ENCODE data around the gene MAEL.

The MAEL gene

DNA sequence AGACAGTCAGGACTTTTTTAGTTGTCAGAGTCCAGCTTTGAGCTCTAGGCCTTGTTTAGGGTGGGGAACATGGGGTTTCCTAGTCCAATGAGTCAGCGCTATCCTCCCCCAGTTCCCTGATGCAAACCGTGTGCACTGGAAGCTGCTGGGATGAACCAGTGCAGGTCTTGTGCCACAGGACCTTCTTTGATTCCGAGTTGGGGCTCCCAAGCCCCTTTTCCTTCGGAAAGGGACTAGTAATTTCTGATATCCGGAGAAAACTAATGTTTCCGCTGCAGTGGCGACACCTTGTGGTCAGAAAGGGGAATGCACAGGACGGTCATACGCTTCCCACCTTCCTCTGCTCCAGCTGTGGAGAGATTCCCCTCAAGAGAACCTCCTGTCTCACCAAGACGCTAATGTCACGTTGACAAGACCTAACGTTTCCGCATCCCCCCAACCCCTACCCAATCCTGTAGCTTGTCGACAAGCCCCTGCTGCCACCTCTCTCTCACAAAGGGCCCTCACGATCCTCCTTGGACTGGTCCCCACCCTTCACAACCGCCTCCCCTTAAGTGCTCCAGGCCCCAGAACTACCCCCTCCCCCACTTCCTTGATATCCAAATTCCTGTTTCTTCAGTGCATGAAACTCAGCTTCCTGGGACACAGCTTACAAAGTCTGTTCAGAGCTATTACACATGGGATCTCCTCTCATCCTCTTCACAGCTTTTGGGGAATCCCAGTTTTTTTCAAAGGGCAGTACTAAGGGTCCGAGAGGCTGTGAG is 70.1 kb downstream of the MAEL start:
- peak; percentile 47 to 62 for DNase-seq

DNA sequence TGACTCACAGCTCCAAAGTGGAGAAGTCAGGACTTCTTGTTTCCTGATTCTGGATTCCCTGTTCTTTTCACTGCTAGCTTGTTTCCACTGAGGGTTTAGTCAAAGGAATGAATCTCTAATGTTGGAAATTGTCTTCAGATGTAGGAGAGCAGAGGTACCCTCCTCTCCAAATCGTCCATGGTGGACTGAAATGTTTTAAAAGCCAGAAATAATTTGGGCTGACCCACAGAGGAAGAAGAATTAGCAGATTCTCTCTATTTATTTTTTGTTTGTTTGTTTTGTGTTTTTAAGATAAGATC is 70.7 kb downstream of the MAEL start:
- DNase-seq = no peak

DNA sequence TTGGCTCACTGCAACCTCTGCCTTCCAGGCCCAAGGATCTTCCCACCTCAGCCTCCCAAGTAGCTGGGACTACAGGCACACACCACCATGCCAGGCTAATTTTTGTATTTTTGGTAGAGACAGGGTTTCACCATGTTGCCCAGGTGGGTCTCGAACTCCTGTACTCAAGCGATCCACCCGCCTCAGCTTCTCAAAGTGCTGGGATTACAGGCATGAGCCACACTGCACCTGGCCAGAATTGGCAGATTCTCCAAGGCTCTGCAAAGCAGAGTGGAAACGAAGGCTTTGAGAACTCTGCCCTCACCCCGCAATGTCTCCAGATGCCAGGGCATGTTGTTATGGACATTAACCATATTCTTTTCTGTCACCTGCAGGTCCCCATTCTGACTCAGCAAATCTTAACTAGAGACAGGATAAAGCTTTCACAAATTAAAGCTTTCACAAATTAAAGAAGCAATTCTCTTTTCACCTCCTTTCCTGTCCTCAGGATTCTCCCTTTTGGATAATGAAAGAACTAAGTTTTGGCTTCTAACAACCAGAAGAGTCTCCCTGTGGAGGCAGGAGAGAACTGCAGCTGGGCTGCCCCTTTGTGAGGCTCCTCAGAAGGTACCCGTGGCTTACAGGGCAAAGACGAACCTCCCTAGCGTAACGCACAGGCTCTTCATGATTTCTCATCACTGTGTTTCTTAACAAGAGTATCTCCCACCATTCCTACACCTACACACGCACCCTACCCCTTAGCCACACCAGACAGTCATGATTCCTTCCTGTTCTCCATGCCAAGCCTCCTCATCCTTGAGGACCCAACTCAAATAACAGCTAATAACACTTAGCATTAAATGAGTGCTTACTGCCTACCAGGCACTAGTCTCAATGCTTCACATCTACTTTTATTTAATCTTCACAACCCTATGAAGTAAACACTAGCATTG is 71.3 kb downstream of the MAEL start:
- DNase-seq = no peak

DNA sequence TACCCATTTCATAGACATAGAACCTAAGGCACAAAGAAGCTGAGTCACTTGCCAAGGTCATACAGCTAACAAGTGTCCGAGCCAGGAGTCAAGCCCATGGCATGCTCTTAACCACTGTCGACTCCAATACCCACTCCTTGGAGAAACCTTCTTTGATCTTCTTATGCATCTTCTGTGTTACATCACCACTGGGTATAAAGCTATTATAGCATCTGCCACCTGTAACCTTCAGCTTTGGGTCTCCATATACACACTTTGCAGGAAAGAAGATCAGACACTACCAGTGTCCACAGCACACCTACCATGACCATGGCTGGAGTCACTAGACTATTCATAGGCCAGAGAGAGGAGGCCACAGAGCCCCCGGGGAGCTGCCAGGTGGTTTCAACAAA is 72.0 kb downstream of the MAEL start:
- DNase-seq = no peak

DNA sequence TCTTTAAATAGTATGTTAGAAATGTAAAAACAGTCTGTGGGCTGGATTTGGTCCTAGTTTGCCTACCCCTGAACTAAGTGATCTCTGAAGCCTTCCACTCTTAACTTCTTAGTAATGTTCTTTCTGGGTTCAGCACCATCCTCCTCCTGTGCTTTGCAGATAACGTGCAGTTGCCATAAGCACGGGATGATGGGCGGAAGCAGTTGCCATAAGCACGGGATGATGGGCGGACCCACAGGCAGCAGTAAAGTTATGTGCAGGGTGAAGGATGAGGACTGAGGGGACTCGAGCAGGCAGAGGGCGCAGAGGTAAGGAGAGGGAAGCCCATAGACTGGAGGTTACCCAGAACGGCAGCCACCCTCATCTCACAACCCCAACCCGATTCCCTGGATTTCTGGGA is 75.5 kb downstream of the MAEL start:
- DNase-seq = no peak

DNA sequence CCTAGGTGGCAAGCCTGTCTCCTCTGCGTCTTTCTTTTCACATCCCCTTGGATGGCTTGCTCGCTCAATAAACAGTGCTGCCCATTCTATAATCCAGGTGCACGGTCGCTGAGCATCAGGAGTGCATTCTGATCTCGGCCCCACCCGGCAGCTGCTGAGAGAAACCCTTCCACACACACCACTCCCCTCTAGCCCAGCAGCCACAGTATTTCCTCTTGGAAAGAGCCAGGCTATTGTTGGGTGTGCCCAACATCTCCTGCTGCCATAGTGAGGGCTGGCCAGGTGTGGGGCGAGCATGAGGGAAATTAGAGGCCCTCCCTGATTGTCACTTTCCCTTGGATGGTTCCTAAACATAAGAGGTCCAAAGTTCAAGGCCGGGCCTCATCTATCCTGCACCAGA is 76.4 kb downstream of the MAEL start:
- peak in 1 of 2 experiments; percentile 24 for DNase-seq

DNA sequence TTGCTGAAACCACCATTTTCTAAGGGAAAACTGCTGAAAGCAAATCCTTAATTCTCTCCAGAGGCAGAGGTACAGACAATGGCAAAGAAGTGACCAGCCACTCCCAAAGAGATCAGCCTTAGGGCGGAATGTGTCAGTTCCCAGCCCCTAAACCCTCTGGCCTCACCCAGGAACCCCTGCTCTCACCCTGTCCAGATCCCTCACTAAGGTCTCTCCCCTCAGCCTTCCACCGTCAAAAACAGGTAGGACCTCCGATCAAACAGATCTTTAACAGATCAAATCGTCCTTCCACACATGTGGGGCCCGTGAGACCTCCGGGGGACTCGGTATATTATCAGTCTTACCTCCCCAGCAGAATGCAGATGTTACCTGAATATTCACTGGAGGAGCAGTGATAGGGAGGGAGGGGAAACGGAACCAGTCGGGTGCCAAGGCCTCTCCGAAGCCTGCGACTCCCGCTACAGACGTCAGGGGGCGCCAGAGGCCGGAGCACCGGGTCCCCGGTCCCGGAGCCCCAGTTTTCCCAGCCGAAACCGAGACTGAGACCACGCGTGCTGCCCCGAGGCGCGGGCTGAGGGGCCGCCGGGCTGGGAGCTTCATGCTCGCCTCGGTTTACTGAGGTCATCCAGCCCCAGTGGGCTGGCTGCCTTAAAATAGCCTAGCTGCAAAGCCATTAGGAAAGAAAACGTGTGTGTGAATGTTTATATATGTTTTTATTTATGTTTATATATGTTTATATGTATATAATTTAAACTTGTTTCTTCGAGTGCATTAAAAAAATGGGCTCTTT is 77.4 kb downstream of the MAEL start:
- peak; percentile 32 to 36 for DNase-seq

DNA sequence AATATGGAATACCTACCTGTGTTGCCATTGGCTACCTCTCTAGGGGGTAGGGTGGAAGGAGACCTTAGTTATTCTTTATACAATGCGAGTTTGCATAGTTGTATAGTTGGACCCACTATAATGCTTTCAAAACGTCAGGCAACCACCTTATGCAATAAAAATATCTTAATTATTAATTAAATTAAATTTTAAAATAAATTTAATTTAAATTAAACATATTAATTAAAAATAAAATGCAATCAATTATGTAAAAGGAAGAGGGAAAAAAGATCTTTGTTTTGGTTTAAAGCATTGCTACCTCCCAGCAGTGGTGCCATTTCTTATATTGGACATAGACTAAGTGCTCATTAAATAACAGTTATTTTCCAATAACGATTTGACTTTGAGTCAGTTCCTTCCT is 78.8 kb downstream of the MAEL start:
- DNase-seq = no peak

DNA sequence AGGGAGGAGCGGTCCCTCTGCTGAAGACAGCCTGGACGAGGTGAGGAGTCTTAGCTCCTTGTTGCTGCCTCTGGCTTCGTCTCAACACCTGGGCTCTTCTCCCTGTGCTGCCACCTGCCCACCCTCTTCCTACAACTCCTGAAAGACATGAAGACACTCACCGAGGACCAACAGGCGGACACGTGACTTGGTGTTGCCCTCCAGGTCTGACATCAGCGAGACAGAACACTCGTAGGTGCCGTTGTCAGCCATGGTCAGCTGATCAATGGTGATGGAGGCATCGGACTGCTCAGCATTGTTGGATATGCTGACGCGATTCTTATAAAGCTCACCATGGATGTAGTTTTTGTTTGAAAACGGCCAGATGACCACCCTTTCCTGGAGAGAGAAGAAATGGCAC is 79.7 kb downstream of the MAEL start:
- DNase-seq = no peak

DNA sequence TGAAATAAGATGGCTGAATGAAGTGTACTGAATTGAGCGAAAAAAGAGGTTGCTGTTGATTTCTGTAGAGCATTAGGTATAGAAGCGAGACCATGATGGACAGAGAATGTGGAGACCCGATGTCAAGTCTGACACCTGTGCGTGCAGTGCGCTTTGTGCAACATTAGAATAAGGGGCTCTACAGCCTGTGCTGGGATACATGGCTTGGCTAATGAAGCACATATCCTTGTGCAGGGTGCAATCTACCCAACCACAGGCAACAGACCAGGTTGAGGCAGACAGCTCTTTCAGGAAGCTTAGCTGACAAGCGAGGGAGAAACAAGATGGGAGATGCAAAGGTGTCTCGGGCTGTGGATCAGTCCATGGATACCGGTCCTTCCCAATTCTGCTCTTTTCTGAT is 82.2 kb downstream of the MAEL start:
- DNase-seq = no peak

All from SHP77 (cell line).